ENCODE measurements around the gene NUAK1. TPM values are rescaled to one million over a fixed set of nuclear protein-coding genes. Genes with fewer than 3 reads are reported as not detected.

NUAK1 gene
- total RNA-seq, 1 experiment from 2014 or later, result 1.3 TPM

GRCh38 chr12:106027911-106028310, 110.8 kb downstream of the NUAK1 start:
- no peaks in the 10 kb centered on the region for H3K27me3 ChIP-seq (replicated peaks; ENCODE audit: insufficient read depth, low read depth, low read length, poor library complexity)
- no peak for TF ChIP-seq CTCF (conservative IDR thresholded peaks at IDR 0.05; ENCODE audit: low read depth, low read length)
- TF ChIP-seq EZH2 (IDR thresholded peaks at IDR 0.05; ENCODE audit: borderline replicate concordance, low read depth, low read length, poor library complexity, severe bottlenecking), result no peak
- no peaks in the 10 kb centered on the region for H3K36me3 ChIP-seq (ENCODE audit: insufficient read depth, low read length, poor library complexity, severe bottlenecking)
- CTCF ChIA-PET, result no interaction called here
- H3K9me3 ChIP-seq (ENCODE audit: low read depth, low read length, poor library complexity, severe bottlenecking), result no peaks in the 10 kb centered on the region
- H3K4me3 ChIP-seq (ENCODE audit: low read depth, low read length, poor library complexity, severe bottlenecking), result no peak overlapping the region
- POLR2A ChIA-PET (ENCODE audit: low non-redundant PET), result no interaction called here
- no peaks in the 10 kb centered on the region for H3K4me1 ChIP-seq (ENCODE audit: insufficient read depth, low read length, poor library complexity, severe bottlenecking)
- H3K27ac ChIP-seq (ENCODE audit: low read depth, low read length, poor library complexity, severe bottlenecking), result no peak overlapping the region
- no peak for DNase-seq (ENCODE audit: low spot score)
- intact Hi-C loops (cut with micrococcal nuclease; ENCODE audit: unreplicated experiment), result no loop called here
- no TSS peak for BruUV-seq (replicated peaks)

- no peak overlapping the region for H3K27ac ChIP-seq (ENCODE audit: low read depth, low read length, poor library complexity, severe bottlenecking)
- H3K36me3 ChIP-seq (ENCODE audit: insufficient read depth, low read length, poor library complexity, severe bottlenecking), result no peaks in the 10 kb centered on the region
- H3K27me3 ChIP-seq (replicated peaks; ENCODE audit: insufficient read depth, low read depth, low read length, poor library complexity), result no peaks in the 10 kb centered on the region
- DNase-seq (ENCODE audit: low spot score), result no peak
- no TSS peak for BruUV-seq (replicated peaks)
- ChIA-PET POLR2A (ENCODE audit: low non-redundant PET) (no interaction called here), CTCF (no interaction called here)
- no peaks in the 10 kb centered on the region for H3K9me3 ChIP-seq (ENCODE audit: low read depth, low read length, poor library complexity, severe bottlenecking)
- no peaks in the 10 kb centered on the region for H3K4me1 ChIP-seq (ENCODE audit: insufficient read depth, low read length, poor library complexity, severe bottlenecking)
- no peak overlapping the region for H3K4me3 ChIP-seq (ENCODE audit: low read depth, low read length, poor library complexity, severe bottlenecking)
- no peak for TF ChIP-seq EZH2 (IDR thresholded peaks at IDR 0.05; ENCODE audit: borderline replicate concordance, low read depth, low read length, poor library complexity, severe bottlenecking)
- TF ChIP-seq CTCF (conservative IDR thresholded peaks at IDR 0.05; ENCODE audit: low read depth, low read length), result no peak
- intact Hi-C loops (cut with micrococcal nuclease; ENCODE audit: unreplicated experiment), result no loop called here
Measured at GRCh38 chr12:106027286-106027685, 111.5 kb downstream of the NUAK1 start.

- TF ChIP-seq CTCF (conservative IDR thresholded peaks at IDR 0.05; ENCODE audit: low read depth, low read length), result no peak
- TF ChIP-seq EZH2 (IDR thresholded peaks at IDR 0.05; ENCODE audit: borderline replicate concordance, low read depth, low read length, poor library complexity, severe bottlenecking), result no peak
Measured at GRCh38 chr12:106025129-106025528, 113.6 kb downstream of the NUAK1 start.

More at GRCh38 chr12:106025129-106025528, 113.6 kb downstream of the NUAK1 start:
- no peak overlapping the region for H3K27ac ChIP-seq (ENCODE audit: low read depth, low read length, poor library complexity, severe bottlenecking)
- intact Hi-C loops (cut with micrococcal nuclease; ENCODE audit: unreplicated experiment), result no loop called here
- BruUV-seq (replicated peaks), result no TSS peak
- H3K4me1 ChIP-seq (ENCODE audit: insufficient read depth, low read length, poor library complexity, severe bottlenecking), result no peaks in the 10 kb centered on the region
- no peak overlapping the region for H3K4me3 ChIP-seq (ENCODE audit: low read depth, low read length, poor library complexity, severe bottlenecking)
- H3K27me3 ChIP-seq (replicated peaks; ENCODE audit: insufficient read depth, low read depth, low read length, poor library complexity), result no peaks in the 10 kb centered on the region
- ChIA-PET POLR2A (ENCODE audit: low non-redundant PET) (no interaction called here), CTCF (no interaction called here)
- no peak for DNase-seq (ENCODE audit: low spot score)
- H3K9me3 ChIP-seq (ENCODE audit: low read depth, low read length, poor library complexity, severe bottlenecking), result no peaks in the 10 kb centered on the region
- no peaks in the 10 kb centered on the region for H3K36me3 ChIP-seq (ENCODE audit: insufficient read depth, low read length, poor library complexity, severe bottlenecking)
